Activated CD8-positive, alpha-beta T cell treated with anti-CD3 and anti-CD28 coated beads for 36 hours (primary cell): ENCODE data around the gene EBF3. TPM values are rescaled to one million over a fixed set of nuclear protein-coding genes. Genes with fewer than 3 reads are reported as not detected.

Source experiments
- ATAC-seq: fragments of 200-7000 bp; cut with Tn5 transposase; one replicate; pipeline ENCODE4 v1.10.0; 2021; ENCODE audit warnings: mild to moderate bottlenecking, moderate library complexity
- CTCF ChIA-PET: fragments of 350-600 bp; sonication (Branson Sonifier 250); formaldehyde crosslinking; loops from one replicate; lab custom pipeline; 2021; ENCODE audit warnings: antibody characterized with exemption; lab: Charles Lee
- POLR2A ChIA-PET: fragments of 350-600 bp; sonication (Branson Sonifier 250); formaldehyde crosslinking; loops from one replicate; lab custom pipeline; 2021; ENCODE audit warnings: antibody characterized with exemption; lab: Charles Lee
- DNase-seq: peaks from one replicate; pipeline ENCODE4 v3.0.0-alpha.2; 2020
- H3K27ac Mint-ChIP-seq: one replicate; pipeline ENCODE4 v1.8.0; 2021; ENCODE audit warnings: mild to moderate bottlenecking, mixed read lengths
- H3K27me3 Mint-ChIP-seq: one replicate; pipeline ENCODE4 v1.8.0; 2021; ENCODE audit warnings: mixed read lengths
- H3K36me3 Mint-ChIP-seq: one replicate; pipeline ENCODE4 v1.8.0; 2021; ENCODE audit warnings: low read depth, mixed read lengths
- H3K4me1 Mint-ChIP-seq: one replicate; pipeline ENCODE4 v1.8.0; 2021; ENCODE audit warnings: low read depth, mixed read lengths
- H3K4me3 Mint-ChIP-seq: one replicate; pipeline ENCODE4 v1.8.0; 2021; ENCODE audit warnings: mild to moderate bottlenecking, moderate library complexity, mixed read lengths
- H3K9me3 Mint-ChIP-seq: one replicate; pipeline ENCODE4 v1.8.0; 2021; ENCODE audit warnings: mixed read lengths
- intact Hi-C: fragments of 100-400 bp; cut with micrococcal nuclease; formaldehyde crosslinking; loops from one replicate; pipeline ENCODE4 v1.10.0; 2022
- total RNA-seq, 2 experiments: library from RNA; stranded (reverse); gene quantifications; one replicate each; pipeline ENCODE4 v1.2.3, GENCODE V29; 2021
- TF ChIP-seq, protein P1 (sequence below): fragments of 200-600 bp; IDR thresholded peaks from one replicate; pipeline ENCODE4 v1.8.0; 2022; ENCODE audit warnings: antibody characterized with exemption, mild to moderate bottlenecking

The EBF3 gene
- total RNA-seq, 2 experiments from 2014 or later = not detected

DNA sequence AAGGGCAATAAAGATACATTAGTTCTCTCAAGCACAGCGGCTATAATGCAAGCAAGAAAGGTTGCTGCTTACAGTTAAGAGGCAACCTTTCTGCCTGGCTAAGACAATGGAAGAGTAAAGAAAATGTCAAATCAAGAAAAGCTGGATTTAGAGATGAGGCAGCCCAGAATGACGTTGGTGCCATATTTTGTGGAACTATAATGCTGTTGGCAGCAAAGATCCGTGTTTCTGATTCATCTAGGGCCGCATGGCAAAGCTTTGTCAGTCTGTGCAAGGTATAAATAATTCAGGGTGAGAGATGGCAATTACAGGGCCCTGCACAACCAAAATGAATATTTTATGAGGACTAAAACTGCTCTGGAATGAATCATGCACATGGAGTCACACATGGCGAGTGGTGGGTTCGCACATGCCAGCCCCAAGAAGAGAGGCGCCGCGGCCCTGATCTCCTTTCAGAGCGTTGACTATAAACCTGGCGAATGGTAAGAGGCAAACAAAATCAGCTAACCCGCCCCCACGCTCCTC, 76.6 kb downstream of the EBF3 start:
- H3K27me3 Mint-ChIP-seq = no peaks in the 10 kb centered on the region
- no peak for DNase-seq
- no peak overlapping the region for H3K27ac Mint-ChIP-seq
- no peaks in the 10 kb centered on the region for H3K36me3 Mint-ChIP-seq
- intact Hi-C loops = loop anchor here (10.0 kb wide), 1 partner anchor 237 kb away; no protein-coding TSS in a partner anchor
- TF ChIP-seq, protein P1, sequence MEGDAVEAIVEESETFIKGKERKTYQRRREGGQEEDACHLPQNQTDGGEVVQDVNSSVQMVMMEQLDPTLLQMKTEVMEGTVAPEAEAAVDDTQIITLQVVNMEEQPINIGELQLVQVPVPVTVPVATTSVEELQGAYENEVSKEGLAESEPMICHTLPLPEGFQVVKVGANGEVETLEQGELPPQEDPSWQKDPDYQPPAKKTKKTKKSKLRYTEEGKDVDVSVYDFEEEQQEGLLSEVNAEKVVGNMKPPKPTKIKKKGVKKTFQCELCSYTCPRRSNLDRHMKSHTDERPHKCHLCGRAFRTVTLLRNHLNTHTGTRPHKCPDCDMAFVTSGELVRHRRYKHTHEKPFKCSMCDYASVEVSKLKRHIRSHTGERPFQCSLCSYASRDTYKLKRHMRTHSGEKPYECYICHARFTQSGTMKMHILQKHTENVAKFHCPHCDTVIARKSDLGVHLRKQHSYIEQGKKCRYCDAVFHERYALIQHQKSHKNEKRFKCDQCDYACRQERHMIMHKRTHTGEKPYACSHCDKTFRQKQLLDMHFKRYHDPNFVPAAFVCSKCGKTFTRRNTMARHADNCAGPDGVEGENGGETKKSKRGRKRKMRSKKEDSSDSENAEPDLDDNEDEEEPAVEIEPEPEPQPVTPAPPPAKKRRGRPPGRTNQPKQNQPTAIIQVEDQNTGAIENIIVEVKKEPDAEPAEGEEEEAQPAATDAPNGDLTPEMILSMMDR = no peak
- no peak overlapping the region for H3K4me3 Mint-ChIP-seq
- no peaks in the 10 kb centered on the region for H3K9me3 Mint-ChIP-seq
- H3K4me1 Mint-ChIP-seq = peaks cover 3% of the 10 kb centered on the region
- ChIA-PET POLR2A (no interaction called here), CTCF (interaction anchor here (2.8 kb wide), 1 partner anchor 83 kb away, joined by 17 read pairs; no protein-coding TSS in a partner anchor)
- no peak for ATAC-seq

- peaks cover 3% of the 10 kb centered on the region for H3K4me1 Mint-ChIP-seq
- ChIA-PET POLR2A (no interaction called here), CTCF (interaction anchor here (1.1 kb wide), 2 partner anchors 9 to 242 kb away, joined by 3 to 4 read pairs; no protein-coding TSS in a partner anchor)
- no peak overlapping the region for H3K4me3 Mint-ChIP-seq
- intact Hi-C loops = loop anchor here (10.0 kb wide), 1 partner anchor 239 kb away; no protein-coding TSS in a partner anchor
- no peak for DNase-seq
- no peaks in the 10 kb centered on the region for H3K9me3 Mint-ChIP-seq
- H3K27me3 Mint-ChIP-seq = no peaks in the 10 kb centered on the region
- TF ChIP-seq, protein P1 = no peak
- no peak overlapping the region for H3K27ac Mint-ChIP-seq
- ATAC-seq = no peak
- H3K36me3 Mint-ChIP-seq = no peaks in the 10 kb centered on the region
Measured at GRCh38 chr10:129886263-129886662, 77.8 kb downstream of the EBF3 start.

DNA sequence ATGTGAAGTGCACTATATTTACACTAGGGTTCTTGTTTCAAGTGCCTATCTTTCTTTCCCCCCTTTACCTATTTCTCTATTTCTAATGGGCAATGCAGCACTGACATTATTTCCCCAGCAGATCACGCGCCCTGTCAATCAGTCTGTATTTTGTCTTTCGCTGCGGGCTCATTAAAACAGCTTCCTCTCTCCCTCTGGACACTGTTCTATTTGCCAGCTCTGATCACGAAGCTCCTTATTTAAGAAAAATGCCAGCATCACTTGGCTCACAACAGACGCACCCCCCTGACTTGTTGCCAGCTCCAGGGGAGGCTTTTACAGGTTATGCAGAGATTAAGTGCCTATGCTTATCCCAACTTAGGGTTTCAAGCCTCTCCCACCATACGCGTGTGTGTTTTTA, 78.5 kb downstream of the EBF3 start:
- Mint-ChIP-seq H3K36me3 (no peaks in the 10 kb centered on the region), H3K9me3 (no peaks in the 10 kb centered on the region), H3K4me3 (no peak overlapping the region), H3K4me1 (peaks cover 3% of the 10 kb centered on the region), H3K27me3 (no peaks in the 10 kb centered on the region), H3K27ac (no peak overlapping the region)
- intact Hi-C loops = loop anchor here (10.0 kb wide), 1 partner anchor 239 kb away; no protein-coding TSS in a partner anchor
- TF ChIP-seq, protein P1 = no peak
- ChIA-PET CTCF (interaction anchor here (1.1 kb wide), 2 partner anchors 8 to 242 kb away, joined by 3 to 4 read pairs; no protein-coding TSS in a partner anchor), POLR2A (no interaction called here)
- DNase-seq (no peak), ATAC-seq (no peak)

DNA sequence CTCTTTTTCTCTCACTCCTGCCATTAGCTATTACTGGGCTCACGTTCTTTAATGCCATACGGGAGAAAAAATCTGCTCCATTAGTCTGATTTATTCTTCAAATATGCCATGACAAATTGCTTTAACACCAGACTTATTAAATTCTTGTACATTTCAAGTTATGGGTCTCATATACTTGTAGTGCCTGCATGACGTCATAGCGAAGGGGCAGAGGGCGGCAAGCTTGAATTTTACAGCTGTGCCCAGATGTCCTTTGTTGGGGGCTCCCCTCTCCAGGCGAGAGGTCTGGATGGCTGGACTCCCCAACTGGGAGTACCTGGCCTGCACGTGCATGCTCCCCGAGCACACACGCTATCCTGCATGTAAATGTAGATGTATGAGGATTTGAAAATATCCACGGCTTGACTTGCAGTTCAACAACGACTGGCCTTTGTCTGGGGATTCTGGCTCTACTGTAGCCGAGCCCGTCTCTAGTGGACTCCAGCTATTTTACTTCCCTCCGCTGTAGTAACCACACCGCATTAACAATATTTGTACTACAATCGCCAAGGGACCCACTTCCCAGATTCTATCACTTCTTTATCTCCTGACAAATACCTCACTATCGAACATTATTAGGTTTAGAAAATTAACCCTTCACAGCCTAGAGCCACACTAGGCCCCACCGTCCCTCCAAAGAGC, 79.5 kb downstream of the EBF3 start:
- intact Hi-C loops = loop anchor here (10.0 kb wide), 1 partner anchor 240 kb away; no protein-coding TSS in a partner anchor
- Mint-ChIP-seq H3K4me1 (peaks cover 3% of the 10 kb centered on the region), H3K27ac (no peak overlapping the region), H3K9me3 (no peaks in the 10 kb centered on the region), H3K27me3 (peaks cover 2% of the 10 kb centered on the region), H3K36me3 (no peaks in the 10 kb centered on the region), H3K4me3 (no peak overlapping the region)
- ATAC-seq (no peak), DNase-seq (no peak)
- ChIA-PET CTCF (interaction anchor here (1.4 kb wide), 1 partner anchor 225 kb away, joined by 3 read pairs; no protein-coding TSS in a partner anchor), POLR2A (no interaction called here)
- TF ChIP-seq, protein P1 = no peak
